ENCODE data around the gene AFF3.
A peak's percentile ranks its signal among the peaks of the same experiment; 100 is the strongest.
"Not testable (repeated sequence)": the region's sequence is repeated elsewhere in the genome, so short reads cannot be mapped to it uniquely, and the experiment has no call there.

AFF3 gene

DNA sequence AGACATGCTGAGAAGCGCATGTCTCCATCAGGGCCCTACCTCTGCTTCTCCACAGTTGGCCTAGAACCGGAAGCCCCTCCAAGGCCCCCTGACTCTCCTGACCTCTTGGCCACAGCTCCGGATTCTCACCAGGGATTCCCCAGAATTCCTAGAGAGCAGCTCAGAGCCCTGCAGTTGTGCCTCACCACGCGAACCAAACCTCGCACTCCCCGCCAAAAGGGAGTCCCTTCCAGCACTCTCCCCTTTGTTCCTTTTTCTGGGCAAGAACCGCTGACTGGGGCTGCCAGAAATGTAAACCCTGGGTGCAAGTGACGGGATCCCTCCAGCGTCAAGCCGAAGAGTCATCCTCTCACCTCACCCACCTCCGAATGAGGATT, 36.7 kb downstream of the AFF3 start:
- ATAC-seq (ENCODE audit: low read depth), result no peak
- Histone ChIP-seq H3K9me3 (ENCODE audit: severe bottlenecking) (no peaks in the 10 kb centered on the region), H3K27me3 (ENCODE audit: insufficient read depth, poor library complexity, severe bottlenecking) (peaks cover 47% of the 10 kb centered on the region), H3K4me3 (ENCODE audit: severe bottlenecking) (no peak overlapping the region), H3K27ac (ENCODE audit: poor library complexity, severe bottlenecking) (no peak overlapping the region), H3K36me3 (ENCODE audit: low read depth) (no peaks in the 10 kb centered on the region), H3K4me1 (ENCODE audit: insufficient read depth, poor library complexity, severe bottlenecking) (no peaks in the 10 kb centered on the region)
- TF ChIP-seq, protein P1, sequence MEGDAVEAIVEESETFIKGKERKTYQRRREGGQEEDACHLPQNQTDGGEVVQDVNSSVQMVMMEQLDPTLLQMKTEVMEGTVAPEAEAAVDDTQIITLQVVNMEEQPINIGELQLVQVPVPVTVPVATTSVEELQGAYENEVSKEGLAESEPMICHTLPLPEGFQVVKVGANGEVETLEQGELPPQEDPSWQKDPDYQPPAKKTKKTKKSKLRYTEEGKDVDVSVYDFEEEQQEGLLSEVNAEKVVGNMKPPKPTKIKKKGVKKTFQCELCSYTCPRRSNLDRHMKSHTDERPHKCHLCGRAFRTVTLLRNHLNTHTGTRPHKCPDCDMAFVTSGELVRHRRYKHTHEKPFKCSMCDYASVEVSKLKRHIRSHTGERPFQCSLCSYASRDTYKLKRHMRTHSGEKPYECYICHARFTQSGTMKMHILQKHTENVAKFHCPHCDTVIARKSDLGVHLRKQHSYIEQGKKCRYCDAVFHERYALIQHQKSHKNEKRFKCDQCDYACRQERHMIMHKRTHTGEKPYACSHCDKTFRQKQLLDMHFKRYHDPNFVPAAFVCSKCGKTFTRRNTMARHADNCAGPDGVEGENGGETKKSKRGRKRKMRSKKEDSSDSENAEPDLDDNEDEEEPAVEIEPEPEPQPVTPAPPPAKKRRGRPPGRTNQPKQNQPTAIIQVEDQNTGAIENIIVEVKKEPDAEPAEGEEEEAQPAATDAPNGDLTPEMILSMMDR (IDR thresholded peaks at IDR 0.05; ENCODE audit: poor library complexity, severe bottlenecking), result no peak
- DNase-seq (ENCODE audit: low spot score), result no peak

DNA sequence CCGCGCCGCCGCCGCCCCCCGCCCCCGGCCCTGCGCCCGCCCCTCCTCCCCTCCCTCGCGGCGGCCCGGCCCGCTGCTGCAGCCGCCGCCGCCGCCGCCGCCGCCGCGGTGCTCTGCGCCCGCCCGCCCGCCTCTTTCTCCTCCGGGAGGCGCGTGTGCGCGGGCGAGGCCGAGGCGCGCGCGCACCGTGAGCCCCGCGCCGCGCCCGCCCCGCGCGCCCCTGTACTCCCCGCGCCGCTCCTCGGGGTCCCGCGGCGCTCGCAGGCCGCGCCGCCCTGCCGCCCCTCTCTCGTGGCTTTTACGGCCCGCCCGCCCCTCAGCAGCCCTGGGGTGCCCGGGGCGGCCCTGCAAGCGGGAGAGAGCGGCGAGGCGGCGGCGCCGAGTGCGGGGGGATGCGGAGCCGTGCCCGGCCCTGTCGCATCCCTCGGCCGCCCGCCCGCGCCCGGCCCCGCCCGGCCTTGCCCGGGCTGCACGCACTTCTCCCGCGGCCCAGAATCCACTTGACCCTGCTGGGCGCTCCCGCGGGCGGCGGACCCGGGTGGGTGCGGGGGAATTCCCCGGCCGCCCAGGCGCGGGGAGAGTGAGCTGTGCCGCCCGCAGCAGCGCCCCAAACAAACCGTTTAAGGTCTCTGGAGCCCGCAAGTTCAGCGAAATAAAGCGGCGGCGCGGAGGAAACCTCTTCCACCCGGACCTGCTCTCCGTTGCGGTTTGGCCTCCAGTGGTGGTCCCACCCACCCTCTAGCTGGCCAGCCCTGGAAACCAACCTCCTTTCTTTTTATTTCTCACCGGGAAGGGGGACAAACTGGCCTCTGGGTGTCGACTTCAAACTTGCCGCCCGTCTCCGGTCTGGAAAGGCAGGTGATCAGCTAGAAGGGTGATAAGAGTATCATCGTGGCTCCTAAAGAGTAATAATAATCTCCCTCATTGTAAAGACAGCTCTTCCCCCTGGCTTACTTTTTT, 37.4 kb downstream of the AFF3 start:
- no peaks in the 10 kb centered on the region for H3K4me1 ChIP-seq (ENCODE audit: insufficient read depth, poor library complexity, severe bottlenecking)
- TF ChIP-seq, protein P1 (IDR thresholded peaks at IDR 0.05; ENCODE audit: poor library complexity, severe bottlenecking), result no peak
- ATAC-seq (ENCODE audit: low read depth), result no peak
- no peaks in the 10 kb centered on the region for H3K36me3 ChIP-seq (ENCODE audit: low read depth)
- peaks cover 45% of the 10 kb centered on the region for H3K27me3 ChIP-seq (ENCODE audit: insufficient read depth, poor library complexity, severe bottlenecking)
- no peaks in the 10 kb centered on the region for H3K9me3 ChIP-seq (ENCODE audit: severe bottlenecking)
- DNase-seq (ENCODE audit: low spot score), result no peak
- peak overlapping the region; percentile 21 for H3K4me3 ChIP-seq (ENCODE audit: severe bottlenecking)
- H3K27ac ChIP-seq (ENCODE audit: poor library complexity, severe bottlenecking), result no peak overlapping the region

DNA sequence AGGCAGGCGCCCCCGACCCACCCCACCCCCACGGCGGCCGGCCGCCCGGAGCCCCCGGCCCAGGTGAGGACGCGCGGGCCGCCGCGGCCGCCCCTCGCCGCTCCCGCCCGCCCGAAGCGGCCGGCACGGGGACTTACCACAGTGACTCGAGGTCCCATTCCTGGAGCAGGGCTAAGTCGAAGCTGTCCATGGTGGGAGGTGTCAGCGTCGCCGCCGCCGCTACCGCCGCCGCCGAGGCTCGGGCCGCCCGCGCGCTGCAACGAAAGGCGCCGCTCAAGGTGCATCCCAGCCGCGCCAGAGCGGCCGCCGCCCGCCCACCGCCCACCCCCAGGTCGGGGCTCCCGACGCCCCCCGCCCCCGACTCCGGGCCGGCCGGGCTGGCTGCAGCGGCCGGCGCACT, 38.1 kb downstream of the AFF3 start:
- ATAC-seq (ENCODE audit: low read depth), result 0 out of 3 replicates have a peak, but pooled peaks have one; percentile 45
- not testable (repeated sequence) for H3K4me3 ChIP-seq (ENCODE audit: severe bottlenecking); DNase-seq (ENCODE audit: low spot score); H3K9me3 ChIP-seq (ENCODE audit: severe bottlenecking); H3K27ac ChIP-seq (ENCODE audit: poor library complexity, severe bottlenecking); H3K4me1 ChIP-seq (ENCODE audit: insufficient read depth, poor library complexity, severe bottlenecking); H3K36me3 ChIP-seq (ENCODE audit: low read depth)
- peaks cover 38% of the 10 kb centered on the region for H3K27me3 ChIP-seq (ENCODE audit: insufficient read depth, poor library complexity, severe bottlenecking)

DNA sequence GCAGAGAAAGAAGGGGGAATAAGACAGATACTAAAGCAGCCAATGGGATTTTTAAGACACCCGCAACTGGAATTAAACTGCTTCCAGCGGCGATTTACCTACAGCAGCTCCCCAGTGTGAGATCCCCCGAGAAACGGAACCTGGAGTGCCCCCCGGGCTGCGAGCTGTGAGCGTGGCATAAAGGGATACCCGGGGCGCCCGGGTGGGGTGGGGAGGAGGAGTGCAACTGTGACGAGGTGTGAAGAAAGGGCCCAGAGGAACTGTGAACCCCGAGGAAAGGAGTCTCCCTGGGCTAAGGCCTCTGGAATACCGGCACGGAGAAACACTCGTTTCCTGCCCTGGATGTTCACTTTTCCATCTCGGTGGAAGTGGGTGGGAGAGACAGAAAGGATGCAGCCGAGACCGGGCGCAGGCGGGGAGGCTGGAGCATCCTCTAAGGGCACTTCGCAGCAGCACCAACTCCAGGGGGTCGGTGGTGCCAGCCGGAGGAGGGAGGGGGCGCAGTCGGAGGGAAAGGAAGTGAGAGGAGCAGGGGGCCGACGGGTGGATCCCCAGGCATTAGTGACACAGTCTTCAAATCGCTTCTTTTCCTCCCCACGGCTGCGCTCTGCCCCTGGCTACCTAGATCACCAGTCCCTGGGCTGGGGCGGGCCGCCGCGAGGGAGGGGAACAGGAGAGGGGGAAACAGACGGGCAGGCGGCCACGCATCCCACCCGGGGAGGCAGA, 38.7 kb downstream of the AFF3 start:
- peaks cover 38% of the 10 kb centered on the region for H3K27me3 ChIP-seq (ENCODE audit: insufficient read depth, poor library complexity, severe bottlenecking)
- ATAC-seq (ENCODE audit: low read depth), result 0 out of 3 replicates have a peak, but pooled peaks have one; percentile 29
- H3K27ac ChIP-seq (ENCODE audit: poor library complexity, severe bottlenecking); H3K4me3 ChIP-seq (ENCODE audit: severe bottlenecking); H3K36me3 ChIP-seq (ENCODE audit: low read depth); DNase-seq (ENCODE audit: low spot score); H3K4me1 ChIP-seq (ENCODE audit: insufficient read depth, poor library complexity, severe bottlenecking); H3K9me3 ChIP-seq (ENCODE audit: severe bottlenecking): not testable (repeated sequence)

DNA sequence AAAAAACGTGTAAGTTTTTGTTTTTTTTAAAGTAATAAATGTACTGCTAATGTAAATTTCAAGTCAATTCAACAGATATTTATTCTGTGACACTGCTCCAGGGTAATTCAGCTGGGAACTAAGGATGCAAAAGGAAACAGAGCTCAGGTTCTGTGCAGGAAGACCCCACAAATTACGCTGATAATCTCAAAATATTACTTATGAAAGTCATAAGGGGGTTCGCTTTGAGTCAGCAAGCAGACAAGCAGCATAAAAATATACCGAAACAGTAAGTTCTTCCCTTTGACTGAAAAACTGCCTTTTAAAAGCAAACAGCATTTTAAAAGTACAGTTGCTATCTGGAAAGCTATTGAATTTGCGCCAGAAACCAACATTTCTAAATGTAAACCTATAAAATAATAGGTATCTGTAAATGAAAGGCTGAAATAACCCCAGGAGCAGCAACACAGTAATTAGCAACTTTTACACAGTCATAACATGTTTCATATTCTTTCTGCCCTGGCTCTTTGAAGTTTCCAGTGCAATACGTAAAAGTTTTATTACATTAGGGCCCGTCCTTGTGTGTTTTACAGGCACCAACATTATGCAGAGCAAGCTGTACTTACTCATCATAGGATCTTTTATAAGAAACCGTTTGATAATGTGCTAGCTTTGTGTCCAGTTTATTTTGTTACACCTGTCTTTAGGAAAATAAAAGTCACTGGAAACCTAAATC, 39.8 kb downstream of the AFF3 start:
- not testable (repeated sequence) for H3K36me3 ChIP-seq (ENCODE audit: low read depth); H3K4me1 ChIP-seq (ENCODE audit: insufficient read depth, poor library complexity, severe bottlenecking); H3K9me3 ChIP-seq (ENCODE audit: severe bottlenecking); ATAC-seq (ENCODE audit: low read depth); H3K4me3 ChIP-seq (ENCODE audit: severe bottlenecking); DNase-seq (ENCODE audit: low spot score); H3K27ac ChIP-seq (ENCODE audit: poor library complexity, severe bottlenecking)
- H3K27me3 ChIP-seq (ENCODE audit: insufficient read depth, poor library complexity, severe bottlenecking), result peaks cover 30% of the 10 kb centered on the region

DNA sequence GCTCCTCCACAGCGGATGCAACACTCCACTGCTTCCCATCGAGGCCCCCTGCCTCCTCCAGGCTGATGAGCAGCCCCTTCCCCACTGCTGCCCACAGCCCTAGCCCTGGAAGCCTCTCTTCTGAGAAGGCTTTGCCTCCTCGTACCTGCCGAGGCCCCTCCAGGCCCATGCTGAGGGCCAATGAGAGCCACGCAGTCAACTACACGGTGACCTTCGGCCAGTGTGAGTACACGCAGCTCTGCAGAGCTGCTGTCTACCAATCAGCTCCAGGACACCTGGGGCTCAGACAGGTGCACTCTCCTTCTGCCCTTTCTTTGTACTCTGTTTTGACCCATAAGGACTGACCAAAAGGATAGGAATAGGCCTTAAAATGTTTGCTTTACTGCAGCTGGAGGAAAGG, 43.5 kb downstream of the AFF3 start:
- not testable (repeated sequence) for H3K4me1 ChIP-seq (ENCODE audit: insufficient read depth, poor library complexity, severe bottlenecking); H3K4me3 ChIP-seq (ENCODE audit: severe bottlenecking); H3K9me3 ChIP-seq (ENCODE audit: severe bottlenecking); DNase-seq (ENCODE audit: low spot score); H3K27me3 ChIP-seq (ENCODE audit: insufficient read depth, poor library complexity, severe bottlenecking); H3K27ac ChIP-seq (ENCODE audit: poor library complexity, severe bottlenecking); H3K36me3 ChIP-seq (ENCODE audit: low read depth); ATAC-seq (ENCODE audit: low read depth)

DNA sequence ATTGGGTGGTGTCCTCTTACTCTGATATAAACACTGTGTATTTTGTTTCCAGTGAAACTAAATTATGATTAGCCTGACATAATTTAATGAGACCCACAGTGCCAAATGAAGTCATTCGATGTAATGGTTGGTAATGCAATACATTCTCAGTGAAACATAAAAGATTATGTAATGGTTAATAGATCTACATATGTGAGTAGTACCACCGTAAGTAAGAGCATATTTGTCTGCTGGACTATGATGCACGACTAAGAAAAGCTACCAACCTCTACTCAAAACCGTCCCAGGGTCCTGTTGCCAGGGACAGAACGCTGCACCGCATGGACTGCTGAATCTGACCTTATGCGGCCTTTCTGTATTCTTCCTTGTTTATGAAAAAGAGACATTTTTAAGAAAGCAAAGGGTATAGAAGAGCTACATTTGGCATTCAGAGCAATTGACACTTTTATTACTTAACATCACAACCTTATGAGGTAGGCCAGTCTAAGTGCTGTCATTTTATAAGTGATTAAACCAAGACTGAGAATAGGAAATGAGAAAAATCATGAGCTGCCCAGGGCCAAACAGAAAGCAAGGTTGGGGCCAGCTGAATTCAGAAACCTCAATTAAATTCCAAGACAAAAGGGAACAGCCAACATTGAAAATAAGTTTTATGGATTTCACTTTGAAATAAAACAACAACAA, 44.6 kb downstream of the AFF3 start:
- not testable (repeated sequence) for H3K4me1 ChIP-seq (ENCODE audit: insufficient read depth, poor library complexity, severe bottlenecking); ATAC-seq (ENCODE audit: low read depth); DNase-seq (ENCODE audit: low spot score); H3K27me3 ChIP-seq (ENCODE audit: insufficient read depth, poor library complexity, severe bottlenecking); H3K9me3 ChIP-seq (ENCODE audit: severe bottlenecking); H3K27ac ChIP-seq (ENCODE audit: poor library complexity, severe bottlenecking); H3K36me3 ChIP-seq (ENCODE audit: low read depth); H3K4me3 ChIP-seq (ENCODE audit: severe bottlenecking)

DNA sequence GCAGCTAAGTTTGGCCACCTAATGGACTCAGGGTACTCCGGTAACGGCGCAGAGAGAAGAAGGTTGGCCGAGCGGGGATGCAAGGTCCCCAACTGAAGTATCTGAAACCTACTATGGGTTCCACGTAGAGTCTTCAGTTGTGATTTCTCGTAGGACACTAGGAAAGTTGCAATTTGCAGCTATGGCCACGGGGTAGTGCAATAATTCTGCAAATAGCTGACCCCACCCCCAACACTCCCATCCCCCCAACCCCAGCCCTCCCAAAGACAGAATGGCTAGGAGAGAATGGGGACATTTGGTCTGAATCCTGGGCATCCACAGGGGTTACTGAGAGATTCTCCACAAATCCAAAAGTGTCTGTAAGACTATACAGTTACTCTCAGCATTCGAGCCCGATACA, 46.5 kb downstream of the AFF3 start:
- not testable (repeated sequence) for H3K4me1 ChIP-seq (ENCODE audit: insufficient read depth, poor library complexity, severe bottlenecking); H3K27ac ChIP-seq (ENCODE audit: poor library complexity, severe bottlenecking); H3K9me3 ChIP-seq (ENCODE audit: severe bottlenecking); DNase-seq (ENCODE audit: low spot score); H3K4me3 ChIP-seq (ENCODE audit: severe bottlenecking); ATAC-seq (ENCODE audit: low read depth); H3K36me3 ChIP-seq (ENCODE audit: low read depth); H3K27me3 ChIP-seq (ENCODE audit: insufficient read depth, poor library complexity, severe bottlenecking)

DNA sequence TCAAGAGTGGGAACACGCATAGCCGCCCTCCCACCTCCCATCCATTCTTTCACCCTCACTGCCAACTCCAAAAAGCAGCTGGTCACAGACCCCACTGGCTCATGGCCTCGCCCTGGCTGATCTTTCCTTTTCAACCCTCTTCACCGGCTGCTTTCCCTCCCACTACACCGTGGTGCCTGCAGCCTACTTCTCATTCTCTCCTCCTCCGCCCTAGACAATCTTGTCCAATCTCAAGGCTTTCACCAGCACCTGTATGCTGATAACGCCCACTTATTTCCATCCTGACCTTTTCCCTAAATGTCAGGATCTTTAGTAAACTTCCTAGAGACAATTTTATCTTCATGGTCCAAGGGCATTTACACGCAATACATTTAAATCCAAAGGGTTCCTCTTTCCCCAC, 50.6 kb downstream of the AFF3 start:
- ATAC-seq (ENCODE audit: low read depth); H3K4me3 ChIP-seq (ENCODE audit: severe bottlenecking); H3K27me3 ChIP-seq (ENCODE audit: insufficient read depth, poor library complexity, severe bottlenecking); H3K36me3 ChIP-seq (ENCODE audit: low read depth); DNase-seq (ENCODE audit: low spot score); H3K4me1 ChIP-seq (ENCODE audit: insufficient read depth, poor library complexity, severe bottlenecking); H3K27ac ChIP-seq (ENCODE audit: poor library complexity, severe bottlenecking); H3K9me3 ChIP-seq (ENCODE audit: severe bottlenecking): not testable (repeated sequence)

Data from RWPE2 (cell line).